Body of pancreas (tissue), 4 donors: ENCODE results near the gene ST6GALNAC3. TPM values are rescaled to one million over a fixed set of nuclear protein-coding genes. Genes with fewer than 3 reads are reported as not detected.

Source experiments
- ATAC-seq: fragments of 150-250 bp; one replicate; pipeline ENCODE4 v1.9.1; 2016
- DNase-seq, 4 donors: peaks; one replicate each; pipeline ENCODE4 v3.0.0-alpha.2; 2019
- H3K27ac ChIP-seq, 4 donors: fragments of 200-600 bp; sonication (generic); 1 replicate in 3 of 4; 2 replicates in 1 of 4; pipeline versions ENCODE4 v1.5.1 to v1.6.1; 2016 to 2019; ENCODE audit warnings: mild to moderate bottlenecking in 1 of 4, mixed read lengths in 1 of 4, moderate library complexity in 1 of 4
- H3K27me3 ChIP-seq, 2 donors: fragments of 200-600 bp; sonication (generic); one replicate each; pipeline ENCODE4 v1.6.0; 2016; ENCODE audit warnings: mild to moderate bottlenecking in 1 of 2
- H3K36me3 ChIP-seq, 2 donors: fragments of 200-600 bp; sonication (generic); replicated peaks in 1 of 2; 2 replicates each; pipeline ENCODE4 v1.5.1; 2016; ENCODE audit warnings: low read depth in 2 of 2; ENCODE audit not compliant: insufficient read depth in 1 of 2
- H3K4me1 ChIP-seq: fragments of 200-600 bp; sonication (generic); one replicate; pipeline ENCODE4 v1.6.0; 2016
- H3K4me3 ChIP-seq, 2 donors: fragments of 200-600 bp; sonication (generic); 1 replicate in 1 of 2; 2 replicates in 1 of 2; pipeline ENCODE4 v1.5.1; 2016 to 2019
- H3K9me3 ChIP-seq, 3 donors: fragments of 200-600 bp; sonication (generic); 1 replicate in 2 of 3; 2 replicates in 1 of 3; pipeline ENCODE4 v1.5.1; 2016
- POLR2A ChIP-seq, 3 donors: fragments of 450-650 bp; IDR thresholded peaks; one replicate each; pipeline ENCODE4 v1.6.1; 2016; ENCODE audit warnings: antibody characterized with exemption in 3 of 3, mild to moderate bottlenecking in 2 of 3
- WGBS, 2 donors: methylation state at CpG; one replicate each; pipeline ENCODE4 v1.1.5; 2017; 5-methylcytosine and 5-hydroxymethylcytosine counted together
- intact Hi-C: fragments of 100-400 bp; cut with DNase I; formaldehyde crosslinking; loops from one replicate; pipeline ENCODE4 v1.15.1; 2023
- total RNA-seq, 2 donors: library from RNA; depleted of rRNA; stranded (reverse); fragments of >200 nt; gene quantifications; one replicate each; pipeline ENCODE4 v1.1.0, GENCODE V29; 2016
- TF ChIP-seq, protein P1 (sequence below), 7 experiments: fragments of 450-650 bp in 4 of 7; fragments of 200-600 bp in 3 of 7; sonication (generic) in 3 of 7; IDR thresholded peaks; one replicate each; pipeline ENCODE4 v1.5.1; 2016 to 2019; ENCODE audit warnings: antibody characterized with exemption in 7 of 7

Gene ST6GALNAC3
- total RNA-seq, 2 donors from 2014 or later: 1.3 to 2.3 TPM

DNA sequence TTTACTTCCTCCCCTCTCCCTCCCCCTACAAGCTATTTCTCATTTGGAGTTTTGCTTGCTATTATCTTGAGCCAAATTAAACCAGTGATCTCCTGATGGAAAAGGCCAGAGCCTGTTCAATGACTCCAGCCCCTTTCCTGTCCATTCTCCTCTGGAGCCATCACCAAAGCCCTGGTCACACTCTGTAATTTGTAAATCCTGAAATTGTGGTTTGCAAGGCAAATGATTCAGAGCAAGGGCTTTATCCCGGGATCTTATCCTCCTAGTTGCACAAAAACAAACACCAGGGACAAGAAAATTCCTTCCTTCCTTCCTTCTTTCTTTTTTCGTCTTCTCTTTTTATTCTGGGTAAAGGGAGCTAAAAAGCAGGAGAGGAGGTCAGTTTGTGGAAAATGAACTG is 426.6 kb downstream of the ST6GALNAC3 start:
- H3K4me3 ChIP-seq: no peak overlapping the region
- TF ChIP-seq POLR2A (IDR thresholded peaks at IDR 0.05): no peak
- ATAC-seq: no peak
- no peaks in the 10 kb centered on the region for H3K9me3 ChIP-seq
- no peak overlapping the region for H3K27ac ChIP-seq
- H3K4me1 ChIP-seq: no peaks in the 10 kb centered on the region
- WGBS, 2 donors: 34 to 45% methylated on average over 2 of the region's 2 CpGs
- no peak for DNase-seq
- no peaks in the 10 kb centered on the region for H3K36me3 ChIP-seq
- no peaks in the 10 kb centered on the region for H3K27me3 ChIP-seq
- intact Hi-C loops: no loop called here

DNA sequence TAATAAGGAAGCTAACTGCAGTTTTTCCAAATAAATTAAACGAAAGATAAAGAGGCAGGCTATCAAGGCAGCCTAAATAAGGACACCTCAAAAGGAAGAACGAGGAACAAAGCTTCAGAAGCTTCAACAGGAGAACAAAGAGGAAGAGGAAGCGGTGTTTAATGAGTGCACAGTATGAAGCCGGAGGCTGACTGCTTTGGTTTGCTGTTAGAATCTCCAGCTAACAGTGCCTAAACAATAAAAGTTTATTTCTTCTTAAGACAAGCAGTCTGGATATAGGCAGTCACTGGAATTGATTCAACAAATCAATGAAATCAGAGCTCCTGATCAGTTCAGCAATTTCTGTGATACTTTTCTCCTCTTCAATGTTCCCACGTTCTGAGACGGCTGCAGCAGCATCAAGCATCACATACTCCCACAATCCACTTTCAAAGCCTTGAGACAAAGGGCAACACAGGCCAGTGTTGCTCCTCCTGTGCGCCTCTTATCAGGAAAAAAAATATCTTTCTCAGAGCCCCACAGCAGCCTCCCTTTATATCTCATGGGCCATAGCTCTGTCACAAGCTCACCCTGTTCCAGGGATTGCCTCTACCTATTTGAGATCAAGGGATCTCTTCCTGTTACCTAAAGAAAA is 427.2 kb downstream of the ST6GALNAC3 start:
- TF ChIP-seq POLR2A (IDR thresholded peaks at IDR 0.05): no peak
- TF ChIP-seq, protein P1, sequence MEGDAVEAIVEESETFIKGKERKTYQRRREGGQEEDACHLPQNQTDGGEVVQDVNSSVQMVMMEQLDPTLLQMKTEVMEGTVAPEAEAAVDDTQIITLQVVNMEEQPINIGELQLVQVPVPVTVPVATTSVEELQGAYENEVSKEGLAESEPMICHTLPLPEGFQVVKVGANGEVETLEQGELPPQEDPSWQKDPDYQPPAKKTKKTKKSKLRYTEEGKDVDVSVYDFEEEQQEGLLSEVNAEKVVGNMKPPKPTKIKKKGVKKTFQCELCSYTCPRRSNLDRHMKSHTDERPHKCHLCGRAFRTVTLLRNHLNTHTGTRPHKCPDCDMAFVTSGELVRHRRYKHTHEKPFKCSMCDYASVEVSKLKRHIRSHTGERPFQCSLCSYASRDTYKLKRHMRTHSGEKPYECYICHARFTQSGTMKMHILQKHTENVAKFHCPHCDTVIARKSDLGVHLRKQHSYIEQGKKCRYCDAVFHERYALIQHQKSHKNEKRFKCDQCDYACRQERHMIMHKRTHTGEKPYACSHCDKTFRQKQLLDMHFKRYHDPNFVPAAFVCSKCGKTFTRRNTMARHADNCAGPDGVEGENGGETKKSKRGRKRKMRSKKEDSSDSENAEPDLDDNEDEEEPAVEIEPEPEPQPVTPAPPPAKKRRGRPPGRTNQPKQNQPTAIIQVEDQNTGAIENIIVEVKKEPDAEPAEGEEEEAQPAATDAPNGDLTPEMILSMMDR (IDR thresholded peaks at IDR 0.05): no peak
- 52 to 59% methylated on average over 7 of the region's 7 CpGs for WGBS, 2 donors
- intact Hi-C loops: no loop called here
- H3K27me3 ChIP-seq: no peaks in the 10 kb centered on the region
- no peak overlapping the region for H3K27ac ChIP-seq
- no peaks in the 10 kb centered on the region for H3K4me1 ChIP-seq
- no peaks in the 10 kb centered on the region for H3K36me3 ChIP-seq
- ATAC-seq (no peak), DNase-seq (no peak)
- H3K4me3 ChIP-seq: no peak overlapping the region
- H3K9me3 ChIP-seq: no peaks in the 10 kb centered on the region

DNA sequence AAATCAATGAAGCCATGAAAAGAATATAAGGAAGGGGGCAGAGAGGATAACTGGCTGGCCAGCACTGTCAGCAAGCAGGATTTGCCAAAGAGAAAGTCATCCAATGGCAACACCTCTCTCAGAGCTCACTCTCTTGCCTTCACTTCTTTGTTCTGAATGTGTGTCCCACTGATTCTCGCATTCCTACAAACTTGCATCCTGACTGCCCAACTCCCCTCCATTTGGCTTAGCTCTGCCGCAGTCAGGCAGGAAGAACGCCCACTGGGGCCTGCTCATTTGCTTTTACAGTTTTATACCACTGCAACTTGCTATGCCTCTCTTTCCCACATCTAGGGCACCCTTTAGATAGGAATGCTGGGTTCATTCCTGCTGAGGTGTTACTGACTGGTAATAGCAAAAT is 428.6 kb downstream of the ST6GALNAC3 start:
- TF ChIP-seq, protein P1 (IDR thresholded peaks at IDR 0.05): no peak
- TF ChIP-seq POLR2A (IDR thresholded peaks at IDR 0.05): no peak
- Histone ChIP-seq H3K4me1 (no peaks in the 10 kb centered on the region), H3K27me3 (no peaks in the 10 kb centered on the region), H3K36me3 (no peaks in the 10 kb centered on the region), H3K27ac (no peak overlapping the region), H3K4me3 (no peak overlapping the region), H3K9me3 (no peaks in the 10 kb centered on the region)
- DNase-seq (no peak), ATAC-seq (no peak)
- WGBS, 2 donors: 88% methylated on average over 3 of the region's 3 CpGs
- intact Hi-C loops: no loop called here

DNA sequence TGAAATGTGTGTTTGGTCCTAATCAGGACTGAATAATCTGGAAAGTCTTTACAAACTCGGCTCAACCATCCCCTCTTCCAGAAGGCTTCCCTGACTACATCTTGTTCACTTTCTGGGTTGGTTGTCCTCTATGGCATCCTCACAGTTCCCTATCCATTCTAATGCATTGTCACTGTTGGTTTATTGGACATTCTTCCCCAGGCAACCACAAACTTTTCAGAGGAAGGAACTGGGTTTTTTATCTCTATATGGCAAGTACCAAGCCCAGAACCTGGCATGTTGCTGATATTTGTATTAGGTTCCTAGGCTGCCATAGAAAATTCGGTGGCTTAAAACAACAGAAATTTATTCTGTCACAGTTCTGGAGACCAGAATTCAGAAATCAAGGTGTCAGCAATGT is 429.2 kb downstream of the ST6GALNAC3 start:
- no peak for DNase-seq
- Histone ChIP-seq H3K27ac (no peak overlapping the region), H3K36me3 (no peaks in the 10 kb centered on the region), H3K9me3 (no peaks in the 10 kb centered on the region), H3K27me3 (no peaks in the 10 kb centered on the region), H3K4me1 (no peaks in the 10 kb centered on the region), H3K4me3 (no peak overlapping the region)
- 49 to 60% methylated on average over 2 of the region's 2 CpGs for WGBS, 2 donors
- TF ChIP-seq, protein P1 (IDR thresholded peaks at IDR 0.05): no peak
- no peak for TF ChIP-seq POLR2A (IDR thresholded peaks at IDR 0.05)
- intact Hi-C loops: no loop called here
- no peak for ATAC-seq

DNA sequence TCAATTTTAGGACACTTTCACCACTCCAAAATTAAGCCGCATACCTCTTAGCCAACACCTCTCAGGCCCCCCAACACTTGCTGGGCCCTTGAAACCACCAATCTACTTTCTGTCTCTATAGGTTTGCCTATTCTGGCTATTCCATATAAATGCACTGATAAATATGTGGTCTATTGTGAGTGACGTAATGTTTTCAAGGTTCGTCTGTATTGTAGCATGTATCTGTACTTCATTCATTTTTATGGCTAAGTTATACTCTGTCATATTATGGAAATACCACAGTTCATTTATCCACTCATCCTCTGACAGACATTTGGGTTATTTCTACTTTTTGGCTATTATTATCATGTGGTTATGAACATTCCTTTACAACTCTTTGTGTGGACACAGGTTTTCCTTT is 432.8 kb downstream of the ST6GALNAC3 start:
- DNase-seq (no peak), ATAC-seq (no peak)
- H3K27ac ChIP-seq: no peak overlapping the region
- TF ChIP-seq POLR2A (IDR thresholded peaks at IDR 0.05): no peak
- TF ChIP-seq, protein P1 (IDR thresholded peaks at IDR 0.05): no peak
- intact Hi-C loops: no loop called here
- H3K4me1 ChIP-seq: no peaks in the 10 kb centered on the region
- no peak overlapping the region for H3K4me3 ChIP-seq
- WGBS, 2 donors: 88 to 91% methylated on average over 3 of the region's 3 CpGs
- H3K27me3 ChIP-seq: no peaks in the 10 kb centered on the region
- H3K36me3 ChIP-seq: no peaks in the 10 kb centered on the region
- H3K9me3 ChIP-seq: no peaks in the 10 kb centered on the region
